NT2/D1 (cell line): ENCODE results near the gene TMEM131.

Source experiments
- SUZ12 ChIP-seq: IDR thresholded peaks from 2 replicates; pipeline ENCODE4 v1.6.1; 2011; ENCODE audit not compliant: insufficient read length, insufficient read depth; ENCODE audit errors: extremely low read depth
- YY1 ChIP-seq: IDR thresholded peaks from 2 replicates; pipeline ENCODE4 v1.6.1; 2011; ENCODE audit not compliant: insufficient read length, insufficient read depth
- ZNF274 ChIP-seq: IDR thresholded peaks from 2 replicates; pipeline ENCODE4 v1.6.1; 2011; ENCODE audit warnings: mild to moderate bottlenecking, low read depth, low read length

DNA sequence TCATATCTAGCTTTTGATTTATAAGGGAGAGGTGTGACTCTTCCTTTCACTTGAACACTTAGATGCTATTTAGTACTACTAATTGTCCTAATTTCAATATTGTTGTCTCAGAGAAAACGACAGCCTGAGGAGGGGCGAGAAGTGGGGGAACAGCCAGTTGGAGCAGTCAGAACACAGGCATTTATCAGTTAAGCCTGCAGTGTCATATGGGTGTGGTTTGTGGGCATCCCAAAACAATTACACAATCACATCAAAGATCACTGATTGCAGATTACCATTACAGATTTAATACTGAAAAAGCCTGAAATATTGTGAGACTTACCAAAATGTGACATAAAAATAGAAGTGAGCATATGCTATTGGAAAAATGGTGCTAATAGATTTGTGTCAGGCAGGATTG, 15.8 kb downstream of the TMEM131 start:
- no peak for TF ChIP-seq ZNF274
- no peak for TF ChIP-seq YY1
- no peak for TF ChIP-seq SUZ12
